Immature natural killer cell (primary cell): ENCODE results near the gene ADISSP. TPM values are rescaled to one million over a fixed set of nuclear protein-coding genes. Genes with fewer than 3 reads are reported as not detected.
"Not testable (repeated sequence)": the region's sequence is repeated elsewhere in the genome, so short reads cannot be mapped to it uniquely, and the experiment has no call there.

Experiments used
- DNase-seq, 3 donors: peaks; one replicate each; pipeline ENCODE4 v3.0.0; 2022; ENCODE audit warnings: mixed read lengths in 1 of 3
- H3K27ac Mint-ChIP-seq, 6 donors: one replicate each; pipeline ENCODE4 v1.8.0; 2020; ENCODE audit warnings: mixed read lengths in 6 of 6, mild to moderate bottlenecking in 5 of 6, inconsistent platforms in 4 of 6, moderate library complexity in 3 of 6
- H3K27me3 Mint-ChIP-seq, 3 donors: one replicate each; pipeline ENCODE4 v1.8.0; 2020 to 2021; ENCODE audit warnings: low read depth in 3 of 3, mild to moderate bottlenecking in 3 of 3, mixed read lengths in 3 of 3, moderate library complexity in 3 of 3, inconsistent platforms in 1 of 3
- H3K36me3 Mint-ChIP-seq, 3 donors: one replicate each; pipeline ENCODE4 v1.8.0; 2020; ENCODE audit warnings: mixed read lengths in 3 of 3, inconsistent platforms in 2 of 3, mild to moderate bottlenecking in 2 of 3
- H3K4me1 Mint-ChIP-seq, 2 donors: one replicate each; pipeline ENCODE4 v1.8.0; 2020; ENCODE audit warnings: inconsistent platforms in 2 of 2, mild to moderate bottlenecking in 2 of 2, mixed read lengths in 2 of 2, moderate library complexity in 1 of 2
- H3K4me3 Mint-ChIP-seq, 5 donors: one replicate each; pipeline ENCODE4 v1.8.0; 2020; ENCODE audit warnings: mild to moderate bottlenecking in 5 of 5, mixed read lengths in 5 of 5, inconsistent platforms in 3 of 5, moderate library complexity in 3 of 5
- H3K9me3 Mint-ChIP-seq, 6 donors: one replicate each; pipeline ENCODE4 v1.8.0; 2020; ENCODE audit warnings: mild to moderate bottlenecking in 6 of 6, mixed read lengths in 6 of 6, inconsistent platforms in 4 of 6, moderate library complexity in 3 of 6
- polyA plus RNA-seq, 3 donors: library from polyadenylated mRNA; unstranded; fragments of 300-500 nt; fragmentation: Illumina TruSeq; gene quantifications; one replicate each; pipeline ENCODE4 v1.2.3, GENCODE V29; 2021

Gene ADISSP
- polyA plus RNA-seq, 3 donors from 2014 or later: 16.4 to 27.5 (median 16.6) TPM

DNA sequence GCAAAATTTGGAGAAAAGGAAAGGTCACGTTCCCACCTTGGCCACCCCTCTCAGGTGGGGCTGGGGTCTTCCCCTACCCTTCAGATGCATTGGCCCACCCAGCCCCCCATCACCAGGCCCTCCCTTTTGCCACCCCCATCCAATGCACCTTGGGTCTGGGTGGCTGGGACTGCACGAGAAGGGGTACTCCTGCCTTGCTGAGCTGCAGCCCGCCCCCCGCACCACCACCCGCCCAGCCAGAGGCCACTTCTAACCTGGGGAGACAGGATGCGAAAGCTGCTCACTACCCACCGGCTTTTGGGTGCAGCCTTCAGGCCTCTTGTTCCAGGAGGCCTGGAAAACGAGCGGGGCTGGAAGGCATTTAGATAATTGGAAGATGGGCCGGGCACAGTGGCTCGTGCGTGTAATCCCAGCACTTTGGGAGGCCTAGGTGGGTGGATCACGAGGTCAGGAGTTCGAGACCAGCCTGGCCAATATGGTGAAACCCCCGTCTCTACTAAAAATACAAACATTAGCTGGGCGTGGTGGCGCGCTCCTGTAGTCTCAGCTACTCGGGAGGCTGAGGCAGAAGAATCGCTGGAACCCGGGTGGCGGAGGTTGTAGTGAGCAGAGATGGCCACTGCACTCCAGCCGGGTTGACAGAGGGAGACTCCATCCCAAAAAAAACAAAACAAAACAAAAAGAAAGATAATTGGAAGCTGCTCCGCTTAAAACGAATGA lies 27.3 kb upstream of the ADISSP start:
- H3K9me3 Mint-ChIP-seq: no peaks in the 10 kb centered on the region
- H3K4me1 Mint-ChIP-seq: peaks cover 43 to 44% of the 10 kb centered on the region in 2 donors
- H3K27ac Mint-ChIP-seq: peak overlapping the region; percentile 95 to 97 (median 96)
- peaks cover 3 to 18% (median 6%) of the 10 kb centered on the region in 3 donors for H3K36me3 Mint-ChIP-seq
- peak overlapping the region; percentile 88 to 93 (median 93) for H3K4me3 Mint-ChIP-seq
- peaks cover 0 to 11% (median 2%) of the 10 kb centered on the region in 3 donors for H3K27me3 Mint-ChIP-seq
- DNase-seq: no peak

DNA sequence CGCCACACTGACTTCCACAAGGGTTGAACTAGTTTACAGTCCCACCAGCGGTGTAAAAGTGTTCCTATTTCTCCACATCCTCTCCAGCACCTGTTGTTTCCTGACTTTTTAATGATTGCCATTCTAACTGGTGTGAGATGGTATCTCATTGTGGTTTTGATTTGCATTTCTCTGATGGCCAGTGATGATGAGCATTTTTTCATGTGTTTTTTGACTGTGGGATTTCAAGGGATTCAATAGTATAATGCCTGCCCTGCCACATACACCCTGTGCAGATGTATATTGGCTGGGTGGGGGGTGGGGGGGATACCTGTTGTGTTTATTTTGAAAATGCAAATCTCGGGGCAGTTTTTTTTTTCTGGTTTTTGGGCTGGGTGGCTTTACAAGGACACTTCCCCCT lies 26.6 kb upstream of the ADISSP start:
- H3K27ac Mint-ChIP-seq: peak overlapping the region in 1 of 6 donors; percentile 60
- H3K9me3 Mint-ChIP-seq, DNase-seq, H3K27me3 Mint-ChIP-seq: not testable (repeated sequence)
- peaks cover 36 to 37% of the 10 kb centered on the region in 2 donors for H3K4me1 Mint-ChIP-seq
- H3K4me3 Mint-ChIP-seq: peak overlapping the region in 2 of 5 donors; percentile 26 to 29
- peaks cover 3 to 14% (median 6%) of the 10 kb centered on the region in 3 donors for H3K36me3 Mint-ChIP-seq

DNA sequence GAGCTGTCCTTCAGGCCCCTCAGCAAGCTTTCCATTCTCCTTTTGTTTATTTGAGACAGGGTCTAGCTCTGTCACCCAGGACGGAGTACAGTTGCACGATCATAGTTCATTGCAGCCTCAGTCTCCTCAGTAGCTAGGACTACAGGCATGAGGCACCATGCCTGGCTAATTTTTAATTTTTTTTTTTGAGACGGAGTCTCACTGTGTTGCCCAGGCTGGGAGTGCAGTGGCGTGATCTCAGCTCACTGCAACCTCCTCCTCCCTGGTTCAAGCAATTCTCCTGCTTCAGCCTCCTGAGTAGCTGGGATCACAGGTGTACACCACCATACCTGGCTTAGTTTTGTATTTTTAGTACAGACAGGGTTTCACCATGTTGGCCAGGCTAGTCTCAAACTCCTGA lies 21.6 kb upstream of the ADISSP start:
- H3K27me3 Mint-ChIP-seq, H3K36me3 Mint-ChIP-seq, H3K9me3 Mint-ChIP-seq, DNase-seq: not testable (repeated sequence)
- Mint-ChIP-seq H3K4me1 (peaks cover 27 to 28% of the 10 kb centered on the region in 2 donors), H3K4me3 (peak overlapping the region in 1 of 5 donors; percentile 72), H3K27ac (peak overlapping the region in 2 of 6 donors; percentile 9 to 88)

DNA sequence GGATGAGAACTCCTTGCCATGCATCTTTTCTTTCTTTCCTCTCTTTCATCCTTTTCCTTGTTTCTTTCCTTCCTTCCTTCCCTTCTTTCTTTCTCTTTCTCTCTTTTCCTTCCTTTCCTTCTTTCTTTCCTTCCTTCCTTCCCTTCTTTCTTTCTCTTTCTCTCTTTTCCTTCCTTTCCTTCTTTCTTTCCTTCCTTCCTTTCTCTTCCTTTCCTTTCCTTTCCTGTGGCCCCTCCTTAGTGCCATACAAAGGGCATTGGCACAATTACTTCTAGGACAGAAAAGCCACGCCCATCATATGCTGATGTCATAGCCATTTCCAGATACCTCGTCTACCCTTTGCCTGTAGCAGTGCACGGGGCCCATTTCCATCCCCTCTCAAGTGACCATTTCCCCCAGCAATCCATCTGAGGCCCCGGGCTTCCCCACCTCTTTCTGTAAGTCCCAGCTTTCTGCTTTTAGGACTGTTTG lies 21.2 kb upstream of the ADISSP start:
- Mint-ChIP-seq H3K36me3 (no peaks in the 10 kb centered on the region), H3K4me3 (peak overlapping the region in 4 of 5 donors; percentile 31 to 72 (median 62)), H3K27me3 (peaks cover under 1 to 5% (median 2%) of the 10 kb centered on the region in 3 donors), H3K27ac (peak overlapping the region; percentile 7 to 88 (median 21)), H3K9me3 (no peaks in the 10 kb centered on the region), H3K4me1 (peaks cover 27 to 28% of the 10 kb centered on the region in 2 donors)
- no peak for DNase-seq

DNA sequence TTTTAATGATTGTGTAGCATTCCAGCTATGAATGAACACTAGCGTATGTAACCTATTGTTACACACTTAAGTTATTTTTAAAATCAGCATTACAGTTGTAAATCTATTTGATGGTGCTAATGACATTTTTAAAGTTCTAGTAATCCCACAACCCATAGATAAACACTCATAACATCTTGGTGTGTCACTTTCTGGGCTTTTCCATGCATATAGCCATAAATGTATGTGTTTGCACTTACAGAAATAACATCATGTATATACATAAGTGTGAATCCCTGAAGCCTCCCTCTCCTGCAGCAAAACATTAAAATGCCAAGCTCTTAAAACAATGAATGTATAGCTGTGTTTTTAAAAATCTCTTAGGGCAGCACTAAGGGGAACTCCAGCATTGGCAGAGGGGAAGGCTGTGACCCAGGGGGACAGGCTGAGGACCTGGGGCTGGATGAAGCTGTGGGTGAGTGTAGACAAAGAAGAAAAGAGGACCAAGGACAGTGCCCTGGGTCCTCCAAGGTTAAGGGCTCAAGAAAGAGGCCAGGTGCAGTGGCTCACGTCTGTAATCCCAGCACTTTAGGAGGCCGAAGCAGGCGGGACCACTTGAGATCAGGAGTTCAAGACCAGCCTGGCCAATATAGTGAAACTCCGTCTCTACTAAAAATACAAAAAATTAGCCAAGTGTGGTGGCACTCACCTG lies 19.9 kb upstream of the ADISSP start:
- H3K4me3 Mint-ChIP-seq: peak overlapping the region; percentile 66 to 82 (median 75)
- peaks cover 2 to 6% (median 2%) of the 10 kb centered on the region in 3 donors for H3K27me3 Mint-ChIP-seq
- no peaks in the 10 kb centered on the region for H3K9me3 Mint-ChIP-seq
- peak overlapping the region; percentile 12 to 87 (median 66) for H3K27ac Mint-ChIP-seq
- no peak for DNase-seq
- H3K36me3 Mint-ChIP-seq: no peaks in the 10 kb centered on the region
- peaks cover 35% of the 10 kb centered on the region in 2 donors for H3K4me1 Mint-ChIP-seq

DNA sequence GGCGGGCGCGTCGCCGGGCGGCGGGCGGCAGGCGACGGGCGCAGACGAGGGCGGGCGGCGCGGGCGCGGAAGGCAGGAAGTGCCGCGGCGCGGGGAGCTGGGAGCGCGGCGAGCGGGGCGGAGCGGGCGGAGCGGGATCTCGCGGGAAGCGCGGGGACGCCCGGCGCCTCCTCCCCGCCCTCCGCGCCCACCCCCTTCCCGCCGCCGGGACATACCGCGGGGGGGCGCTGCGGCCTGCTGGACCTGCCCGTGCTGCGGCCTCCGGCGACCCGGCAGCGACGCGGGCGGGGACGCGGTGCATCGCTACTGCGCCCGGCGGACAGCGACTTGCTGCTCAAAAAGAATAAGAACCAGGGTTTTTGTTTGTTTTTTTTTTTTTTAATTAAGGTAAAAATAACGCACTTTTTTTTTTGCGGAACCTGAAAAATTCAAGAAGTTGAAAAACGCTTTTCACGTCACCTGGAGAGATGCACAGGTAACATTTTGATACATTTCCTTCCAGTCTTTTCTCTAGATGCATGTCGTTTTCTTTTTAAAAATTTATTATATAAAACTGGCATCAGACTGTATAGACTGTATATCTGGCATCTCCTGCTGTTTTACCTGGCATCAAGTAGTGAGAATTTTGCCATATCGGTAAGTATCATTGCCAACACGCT lies 19.2 kb upstream of the ADISSP start, which contains the start of gene CENPB:
Gene CENPB (minus strand): TSS at position 76 of the 659 bp plus-strand sequence. CDS start 257 bp downstream, outside the sequence.
- peaks cover 36 to 41% of the 10 kb centered on the region in 2 donors for H3K4me1 Mint-ChIP-seq
- peaks cover 2 to 6% (median 2%) of the 10 kb centered on the region in 3 donors for H3K27me3 Mint-ChIP-seq
- H3K27ac Mint-ChIP-seq: peak within 1 kb of the TSS; percentile 62 to 90 (median 86)
- peak; percentile 92 to 93 (median 93) for DNase-seq
- no peaks in the 10 kb centered on the region for H3K36me3 Mint-ChIP-seq
- peak within 1 kb of the TSS; percentile 81 to 86 (median 82) for H3K4me3 Mint-ChIP-seq
- H3K9me3 Mint-ChIP-seq: no peaks in the 10 kb centered on the region

DNA sequence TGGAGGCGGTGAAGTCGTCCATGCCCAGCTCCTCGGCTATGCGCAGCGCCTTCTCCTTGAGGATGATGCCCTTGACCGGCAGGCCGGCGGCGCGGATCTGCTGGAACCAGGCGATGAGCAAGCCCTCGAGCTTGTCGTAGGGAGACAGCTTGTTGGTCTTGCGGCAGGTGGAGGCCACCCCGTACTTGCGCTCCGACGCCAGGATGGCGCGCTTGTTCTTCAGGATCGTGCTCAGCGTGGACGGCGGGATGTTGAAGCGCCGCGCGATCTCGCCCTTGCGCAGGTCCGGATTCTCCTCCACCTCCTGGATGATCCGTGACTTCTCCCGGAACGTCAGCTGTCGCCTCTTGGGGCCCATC lies 18.6 kb upstream of the ADISSP start:
- Mint-ChIP-seq H3K27me3 (peaks cover 2 to 6% (median 2%) of the 10 kb centered on the region in 3 donors), H3K4me3 (peak overlapping the region; percentile 81 to 86 (median 82)), H3K36me3 (no peaks in the 10 kb centered on the region), H3K4me1 (peaks cover 43 to 47% of the 10 kb centered on the region in 2 donors), H3K9me3 (no peaks in the 10 kb centered on the region), H3K27ac (peak overlapping the region; percentile 62 to 90 (median 84))
- peak in 2 of 3 donors; percentile 31 to 37 for DNase-seq

DNA sequence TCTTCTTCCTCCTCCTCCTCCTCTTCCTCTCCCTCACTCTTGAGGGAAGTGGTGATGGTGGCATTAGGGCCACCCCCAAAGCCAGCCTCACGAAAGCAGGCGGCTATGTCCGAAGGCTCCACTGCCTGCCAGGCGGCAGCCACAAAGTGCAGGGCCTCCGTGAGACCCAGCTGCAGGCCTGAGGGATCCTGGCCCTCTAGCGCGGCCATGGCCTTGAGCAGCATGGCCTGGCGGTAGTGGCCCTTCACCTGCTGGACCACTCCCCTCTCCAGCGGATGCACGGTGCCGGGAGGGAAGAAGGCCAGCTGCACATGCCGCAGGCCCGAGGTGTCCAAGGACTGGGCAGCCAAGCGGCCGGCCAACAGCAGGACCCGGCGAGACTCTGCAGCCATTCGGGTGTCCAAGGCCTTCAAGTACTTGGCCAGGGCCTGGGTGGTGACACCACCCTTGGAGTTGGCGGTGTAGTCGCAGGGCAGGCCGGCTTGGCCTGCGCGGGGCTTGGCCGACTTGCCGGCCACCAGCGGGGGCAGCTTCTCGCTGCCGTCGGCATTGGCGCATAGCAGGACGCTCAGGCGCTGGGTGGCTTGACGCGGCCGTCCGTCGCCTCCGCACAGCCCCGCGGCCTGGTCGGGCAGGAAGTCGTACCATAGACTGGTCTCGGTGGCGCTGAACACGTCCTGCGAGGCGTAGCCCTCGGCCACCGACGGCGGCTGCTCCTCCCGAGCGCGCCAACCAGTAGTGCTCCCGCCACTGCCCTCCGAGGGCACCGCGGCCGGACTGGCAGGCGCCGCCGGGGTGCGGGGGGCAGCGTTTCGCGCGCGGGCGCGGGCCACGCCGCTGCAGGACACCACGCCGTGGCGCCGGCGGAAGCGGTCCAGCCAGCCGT lies 17.9 kb upstream of the ADISSP start:
- peak in 1 of 3 donors; percentile 37 for DNase-seq
- H3K9me3 Mint-ChIP-seq: no peaks in the 10 kb centered on the region
- H3K4me3 Mint-ChIP-seq: peak overlapping the region in 3 of 5 donors; percentile 21 to 86 (median 86)
- peaks cover 50 to 54% of the 10 kb centered on the region in 2 donors for H3K4me1 Mint-ChIP-seq
- peak overlapping the region in 3 of 6 donors; percentile 39 to 75 (median 62) for H3K27ac Mint-ChIP-seq
- H3K36me3 Mint-ChIP-seq: no peaks in the 10 kb centered on the region
- H3K27me3 Mint-ChIP-seq: peaks cover 2 to 6% (median 2%) of the 10 kb centered on the region in 3 donors

DNA sequence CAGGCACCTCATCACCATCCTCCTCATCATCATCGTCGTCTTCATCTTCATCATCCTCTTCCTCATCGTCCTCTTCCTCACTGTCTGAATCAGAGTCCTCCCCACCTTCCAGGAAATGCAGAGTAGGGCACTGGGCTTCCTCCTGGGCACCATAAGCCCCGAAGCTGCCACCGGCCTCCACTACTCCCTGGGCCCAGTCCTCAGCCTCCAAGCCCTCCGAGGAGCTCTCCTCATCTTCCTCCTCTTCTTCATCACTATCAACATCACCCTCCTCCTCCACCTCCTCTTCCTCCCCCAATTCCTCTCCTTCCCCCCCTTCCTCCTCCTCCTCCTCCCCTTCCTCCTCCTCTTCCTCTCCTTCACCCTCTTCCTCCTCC lies 17.3 kb upstream of the ADISSP start:
- Mint-ChIP-seq H3K9me3 (no peaks in the 10 kb centered on the region), H3K4me3 (peak overlapping the region; percentile 13 to 61 (median 58)), H3K36me3 (no peaks in the 10 kb centered on the region), H3K4me1 (peaks cover 53 to 55% of the 10 kb centered on the region in 2 donors), H3K27ac (peak overlapping the region; percentile 26 to 75 (median 54)), H3K27me3 (peaks cover 2 to 6% (median 2%) of the 10 kb centered on the region in 3 donors)
- DNase-seq: no peak

DNA sequence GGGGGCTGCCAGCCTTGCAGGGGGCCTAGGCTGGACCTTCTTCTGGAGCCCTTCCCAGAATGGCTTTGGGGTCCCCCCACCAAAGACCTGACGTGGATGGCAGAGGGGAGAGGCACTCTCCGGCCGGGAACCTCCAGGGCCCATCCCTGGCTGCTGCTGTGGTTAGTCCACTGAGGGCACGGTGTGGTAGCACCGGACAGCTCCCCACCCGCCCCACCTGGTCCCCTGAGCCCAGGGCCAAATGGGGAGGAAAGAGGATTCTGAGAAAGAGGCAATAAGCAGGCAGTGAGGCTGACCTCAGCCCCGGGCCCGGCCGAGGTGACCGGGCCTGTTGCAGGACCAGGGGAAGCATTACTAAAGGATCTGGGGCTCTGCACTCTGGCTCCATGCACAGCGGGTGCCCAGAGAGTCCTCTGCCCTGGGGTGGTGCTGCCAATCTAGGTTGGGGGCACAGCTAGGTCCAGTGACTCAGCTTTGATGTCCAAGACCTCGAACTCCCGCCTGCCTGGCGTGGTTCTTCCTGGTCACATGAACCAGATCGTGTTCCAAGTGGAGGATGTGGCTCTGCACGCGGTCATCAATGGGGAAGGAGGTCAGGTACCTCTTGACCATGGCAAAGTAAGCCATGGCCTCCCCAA lies 16.8 kb upstream of the ADISSP start:
- Mint-ChIP-seq H3K4me3 (peak overlapping the region; percentile 13 to 61 (median 58)), H3K9me3 (no peaks in the 10 kb centered on the region), H3K27me3 (peaks cover 2 to 9% (median 2%) of the 10 kb centered on the region in 3 donors), H3K4me1 (peaks cover 53 to 59% of the 10 kb centered on the region in 2 donors), H3K27ac (peak overlapping the region in 5 of 6 donors; percentile 26 to 75 (median 48)), H3K36me3 (no peaks in the 10 kb centered on the region)
- DNase-seq: no peak

DNA sequence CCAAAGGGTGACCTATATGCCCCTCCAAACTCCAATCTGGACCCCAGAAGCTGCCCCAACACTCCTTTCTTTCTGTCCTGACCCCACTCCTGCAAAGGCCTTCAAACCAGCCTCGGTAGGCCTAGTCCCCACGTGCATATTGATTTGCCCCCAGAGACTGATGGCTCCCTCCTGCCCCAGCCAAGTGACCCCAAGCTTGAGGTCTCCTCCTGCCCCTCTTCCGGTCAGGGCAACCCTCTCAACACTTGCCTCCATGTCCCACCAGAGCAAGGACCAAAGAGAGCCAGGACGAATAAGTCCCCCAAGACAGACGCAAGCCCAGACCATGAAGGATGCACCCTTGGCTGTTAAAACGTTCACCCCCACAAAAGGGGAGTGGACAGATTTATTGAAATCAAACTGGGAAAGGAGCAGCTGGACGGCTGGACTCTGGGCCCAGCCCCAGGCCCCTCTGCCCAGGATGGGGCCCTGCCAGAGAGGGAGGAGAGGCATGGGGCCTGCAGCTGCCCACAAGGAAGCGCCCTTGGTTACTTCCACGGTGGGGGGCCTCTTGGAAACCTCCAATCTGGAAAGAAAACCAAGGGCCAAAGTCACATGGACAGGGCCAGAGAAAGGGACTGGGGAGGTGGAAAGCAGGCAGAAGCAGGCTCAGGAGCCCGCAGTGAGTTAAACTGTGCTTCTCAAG lies 16.1 kb upstream of the ADISSP start:
- Mint-ChIP-seq H3K9me3 (no peaks in the 10 kb centered on the region), H3K4me1 (peaks cover 47 to 58% of the 10 kb centered on the region in 2 donors), H3K36me3 (no peaks in the 10 kb centered on the region), H3K4me3 (peak overlapping the region in 2 of 5 donors; percentile 6 to 42), H3K27me3 (peaks cover 2 to 8% (median 2%) of the 10 kb centered on the region in 3 donors), H3K27ac (peak overlapping the region in 4 of 6 donors; percentile 21 to 80 (median 49))
- DNase-seq: no peak

DNA sequence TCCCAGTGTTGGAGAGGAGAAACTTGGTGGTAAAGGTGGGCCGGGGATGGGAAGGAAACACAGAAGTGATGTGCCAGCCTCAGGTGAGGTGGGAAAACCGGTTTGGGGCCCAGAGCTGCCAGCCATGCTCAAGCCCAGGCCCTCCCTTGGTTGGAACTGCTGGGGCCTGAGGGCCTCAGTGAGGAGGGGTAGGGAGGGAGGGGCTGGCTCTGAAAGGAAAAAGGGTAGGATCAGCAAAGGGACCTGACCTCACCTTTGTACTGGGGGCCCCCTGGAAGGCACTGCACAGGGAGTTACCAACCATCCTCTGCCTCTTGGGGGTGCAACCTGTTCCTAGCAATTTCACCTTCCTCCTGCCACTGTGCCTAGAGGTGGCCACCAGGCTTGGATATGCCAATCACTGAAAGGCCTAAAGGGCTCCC lies 15.5 kb upstream of the ADISSP start:
- peak overlapping the region in 5 of 6 donors; percentile 45 to 87 (median 69) for H3K27ac Mint-ChIP-seq
- no peak for DNase-seq
- no peaks in the 10 kb centered on the region for H3K36me3 Mint-ChIP-seq
- peaks cover 41 to 56% of the 10 kb centered on the region in 2 donors for H3K4me1 Mint-ChIP-seq
- H3K9me3 Mint-ChIP-seq: no peaks in the 10 kb centered on the region
- H3K27me3 Mint-ChIP-seq: peaks cover 2 to 7% (median 2%) of the 10 kb centered on the region in 3 donors
- H3K4me3 Mint-ChIP-seq: peak overlapping the region in 2 of 5 donors; percentile 6 to 29
